Stimulated activated naive CD4-positive, alpha-beta T cell (primary cell): ENCODE measurements around the gene CEP112.
A peak's percentile ranks its signal among the peaks of the same experiment; 100 is the strongest.

Experiments used
- DNase-seq, 6 experiments: peaks; one replicate each; lab custom pipeline; 2025; lab: John Stamatoyannopoulos, UW

The CEP112 gene

DNA sequence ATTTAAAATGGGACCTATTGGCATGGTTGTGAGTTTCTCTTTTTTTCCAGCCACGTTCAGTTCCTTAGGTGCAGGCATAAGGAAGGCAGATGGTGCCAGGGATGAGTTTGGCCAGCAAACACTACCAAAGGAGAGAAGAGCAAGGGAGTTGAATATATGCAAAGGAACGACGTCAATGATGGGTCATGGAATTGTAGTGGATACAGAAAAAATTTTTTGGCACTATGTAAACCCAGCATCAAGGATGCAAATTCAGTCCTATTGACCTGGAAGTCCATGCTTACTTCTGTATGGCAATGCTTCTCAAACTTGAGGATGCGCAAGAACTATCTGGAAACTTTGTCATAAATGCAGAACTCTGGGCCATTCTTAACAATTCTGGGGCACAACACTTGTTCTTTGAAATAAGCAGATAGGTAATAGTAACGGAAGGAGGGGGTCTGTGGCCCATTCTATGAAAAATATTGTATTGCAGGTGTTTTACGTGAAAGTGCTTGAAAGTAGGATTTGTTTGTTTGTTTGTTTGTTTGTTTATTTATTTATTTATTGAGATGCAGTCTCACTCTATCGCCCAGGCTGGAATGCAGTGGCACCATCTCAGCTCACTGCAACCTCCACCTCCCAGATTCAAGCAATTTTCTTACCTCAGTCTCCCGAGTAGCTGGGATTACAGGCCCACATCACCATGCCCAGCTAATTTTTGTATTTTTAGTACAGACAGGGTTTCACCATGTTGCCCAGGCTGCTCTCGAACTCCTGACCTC, 19.3 kb upstream of the CEP112 start:
- no peak for DNase-seq

GRCh38 chr17:66210208-66210574, 18.3 kb upstream of the CEP112 start:
- no peak for DNase-seq

- no peak for DNase-seq
These were observed 16.0 kb upstream of the CEP112 start for GRCh38 chr17:66207936-66208335.

GRCh38 chr17:66203274-66204015, 11.5 kb upstream of the CEP112 start:
- DNase-seq, result no peak

- DNase-seq, result peak; percentile 4 to 53 (median 32)
These were observed 8.8 kb upstream of the CEP112 start for GRCh38 chr17:66200685-66201092.

DNA sequence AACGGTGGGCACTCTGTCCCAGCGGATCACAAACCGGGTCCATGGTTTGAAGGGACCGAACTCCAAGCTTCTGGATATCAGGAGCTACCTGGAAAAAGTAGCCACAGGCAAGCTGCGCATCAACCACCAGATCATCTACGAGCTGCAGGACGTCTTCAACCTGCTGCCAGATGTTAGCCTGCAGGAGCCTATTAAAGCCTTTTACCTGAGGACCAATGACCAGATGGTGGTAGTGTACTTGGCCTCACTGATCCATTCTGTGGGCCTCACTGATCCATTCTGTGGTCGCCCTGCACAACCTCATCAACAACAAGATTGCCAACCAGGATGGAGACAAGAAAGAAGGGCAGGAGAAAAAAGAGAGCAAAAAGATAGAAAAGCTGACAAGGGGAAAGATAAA, 6.3 kb upstream of the CEP112 start:
- DNase-seq, result no peak

DNA sequence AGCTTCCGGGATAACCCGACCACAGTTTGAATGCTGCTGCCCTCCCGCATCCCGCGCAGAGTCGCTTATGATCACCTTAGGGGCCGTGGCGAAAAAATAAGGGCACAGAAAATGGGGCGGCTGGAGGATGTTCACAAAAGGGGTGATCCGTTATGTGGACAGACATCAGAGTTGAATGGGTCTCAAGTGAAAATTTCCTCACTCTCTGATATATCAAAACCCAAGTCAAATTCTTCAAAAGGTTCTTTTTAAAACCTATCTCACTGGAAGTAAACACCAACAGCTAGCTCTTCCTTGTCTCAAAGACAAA, 400 bp upstream of the CEP112 start:
- DNase-seq, result no peak

- DNase-seq, result no peak
These were observed 968 bp downstream of the CEP112 start for GRCh38 chr17:66190738-66191592.

DNA sequence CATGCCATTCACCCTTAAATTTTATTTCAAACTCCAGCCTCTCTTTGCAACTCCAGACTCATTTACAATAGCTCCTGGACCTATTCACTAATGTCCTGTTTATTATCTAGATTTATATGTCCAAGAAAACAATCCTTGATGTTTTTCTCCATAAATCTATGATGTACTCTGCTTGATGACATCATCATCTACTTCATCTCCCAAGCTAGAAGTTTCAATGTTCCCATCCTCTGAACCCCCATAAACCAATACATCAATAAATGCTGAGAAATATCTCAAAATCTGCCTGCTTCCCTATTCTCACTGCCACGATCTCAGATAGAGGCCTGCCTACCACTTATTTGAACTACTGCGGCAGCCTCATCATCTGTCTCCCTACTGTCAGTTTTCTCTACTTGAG, 4.2 kb downstream of the CEP112 start:
- no peak for DNase-seq

DNA sequence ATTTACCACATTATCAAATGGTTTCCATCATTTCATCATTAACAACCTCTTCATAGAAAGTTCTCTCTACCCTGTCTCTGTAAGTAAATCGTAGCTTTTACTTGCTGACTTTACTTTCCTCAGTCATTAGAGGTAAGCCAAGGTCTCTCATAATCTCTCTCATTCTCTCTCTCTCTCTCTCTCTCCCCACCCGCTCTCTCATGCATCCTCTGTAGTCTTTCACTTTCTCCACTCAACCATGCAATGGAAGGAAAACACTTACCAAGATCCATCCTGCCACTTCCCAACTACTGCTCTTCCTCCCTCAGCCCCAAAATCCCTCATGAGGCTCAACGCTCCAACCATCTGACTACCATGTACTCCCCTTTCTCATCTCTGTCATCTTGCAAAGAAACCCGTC, 6.1 kb downstream of the CEP112 start:
- no peak for DNase-seq

DNA sequence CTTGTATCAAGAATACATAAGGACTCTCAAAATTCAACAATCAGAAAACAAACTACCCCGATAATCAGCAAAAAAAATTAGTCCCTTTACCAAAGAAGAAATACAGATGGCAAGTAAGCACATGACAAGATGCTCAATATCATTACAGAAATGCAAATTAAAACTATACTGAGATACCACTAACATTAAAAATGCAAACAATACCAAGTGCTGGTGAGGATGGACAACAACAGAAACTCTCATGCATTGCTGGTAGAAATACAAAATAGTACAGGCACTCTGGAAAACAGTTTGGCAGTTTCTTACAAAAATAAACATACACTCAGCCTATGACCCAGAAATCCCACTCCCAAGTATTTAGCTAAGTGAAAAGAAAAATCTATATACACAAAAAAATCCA, 7.5 kb downstream of the CEP112 start:
- DNase-seq, result no peak

GRCh38 chr17:66183529-66183928, 8.4 kb downstream of the CEP112 start:
- no peak for DNase-seq

- no peak for DNase-seq
These were observed 13.3 kb downstream of the CEP112 start for GRCh38 chr17:66178642-66179041.

DNA sequence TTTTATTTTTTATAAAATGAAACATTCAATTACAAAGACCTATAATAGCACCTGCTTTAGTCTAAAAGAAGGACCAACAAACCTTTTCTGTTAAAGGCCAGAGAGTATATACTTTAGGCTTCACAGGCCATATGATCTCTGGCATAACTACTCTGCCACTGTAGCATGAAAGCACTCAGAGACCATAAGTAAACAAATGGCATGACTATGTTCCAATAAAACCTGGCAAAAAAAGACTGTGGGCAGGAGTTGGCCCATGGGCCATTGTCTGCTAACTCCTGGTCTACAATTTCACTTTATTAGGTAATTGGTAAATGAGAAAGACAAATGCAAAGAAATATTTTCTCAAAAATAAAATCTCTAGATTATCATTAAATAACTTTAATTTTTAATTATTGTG, 14.9 kb downstream of the CEP112 start:
- no peak for DNase-seq

DNA sequence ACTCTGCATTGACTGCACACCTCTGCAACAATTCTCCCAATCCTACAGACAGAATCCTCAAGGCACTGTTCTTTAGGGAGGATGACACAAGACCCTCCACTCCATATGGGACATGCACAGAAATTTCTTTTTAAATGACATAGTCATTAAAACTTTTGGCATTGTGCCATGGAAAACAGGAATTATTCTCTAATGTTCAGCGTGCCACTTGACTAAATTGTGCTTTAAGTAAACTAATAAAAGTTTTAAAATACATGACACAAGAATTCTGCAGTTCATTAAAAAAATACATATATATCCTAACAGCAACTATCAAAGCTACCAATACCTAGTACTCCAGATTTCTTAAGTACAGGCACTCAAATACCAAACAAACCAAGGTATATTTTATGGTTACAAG, 16.0 kb downstream of the CEP112 start:
- DNase-seq, result no peak

GRCh38 chr17:66172691-66173223, 19.2 kb downstream of the CEP112 start:
- DNase-seq, result no peak

GRCh38 chr17:66172144-66172543, 19.8 kb downstream of the CEP112 start:
- DNase-seq, result no peak

DNA sequence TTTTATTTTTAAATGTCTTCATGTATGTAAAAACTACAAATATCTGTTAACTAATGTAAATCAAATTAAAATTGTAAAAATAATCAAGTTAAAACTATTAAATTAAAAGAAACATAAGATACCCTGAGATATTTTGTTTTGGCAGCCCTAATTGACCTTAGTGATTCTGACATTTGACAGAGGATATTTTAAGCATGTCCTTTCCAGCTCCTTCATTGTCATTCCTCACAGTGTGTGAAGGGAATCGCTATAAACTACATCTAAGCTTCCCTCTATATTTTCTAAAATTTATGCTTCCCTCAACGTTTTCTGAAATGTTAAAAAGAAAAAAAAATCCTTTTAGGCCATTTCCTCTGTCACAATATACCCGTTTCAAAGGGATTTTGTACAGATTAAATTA, 20.2 kb downstream of the CEP112 start:
- no peak for DNase-seq

GRCh38 chr17:66171172-66171571, 20.8 kb downstream of the CEP112 start:
- DNase-seq, result no peak

GRCh38 chr17:66169839-66170238, 22.1 kb downstream of the CEP112 start:
- no peak for DNase-seq

DNA sequence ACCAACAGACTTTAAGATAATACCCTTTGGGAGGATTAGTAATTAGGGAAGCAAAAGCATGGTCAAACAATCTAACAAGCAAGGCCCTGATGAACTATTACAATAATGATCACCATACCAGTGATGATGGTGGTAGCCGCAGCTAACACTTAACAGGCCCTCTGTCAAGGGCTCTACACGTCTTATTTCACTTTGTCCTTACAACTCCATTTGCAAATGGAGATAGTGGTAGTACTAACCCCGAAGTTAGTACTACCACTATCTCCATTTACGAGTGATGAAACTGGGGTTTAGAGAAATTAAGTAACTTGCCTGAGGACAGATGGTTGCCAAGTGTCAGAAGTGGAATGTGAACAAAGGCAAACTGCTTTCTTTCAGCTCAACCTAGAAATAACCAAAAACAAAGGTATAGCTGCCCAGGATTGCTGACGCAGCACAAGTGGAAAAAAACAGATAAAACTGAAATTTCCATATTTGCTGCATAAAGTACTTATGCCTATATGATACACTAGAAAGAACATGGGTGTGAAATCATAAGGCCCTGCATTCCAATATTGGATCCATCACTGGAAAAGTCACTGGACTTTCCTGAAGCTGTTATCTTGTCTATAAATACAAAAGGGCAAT, 24.6 kb downstream of the CEP112 start:
- DNase-seq, result no peak

- peak in 4 of 6 experiments; percentile 3 to 64 (median 27) for DNase-seq
These were observed 26.3 kb downstream of the CEP112 start for GRCh38 chr17:66165537-66166123.
